GM12892 (cell line): Measurements from ENCODE around the gene ZSWIM4.

Source experiments
- POLR2A ChIP-seq: IDR thresholded peaks from 2 replicates; pipeline ENCODE4 v1.6.1; 2011; ENCODE audit warnings: low read depth, low read length, control low read depth
- POLR2AphosphoS5 ChIP-seq: IDR thresholded peaks from 2 replicates; pipeline ENCODE4 v1.6.1; 2011; ENCODE audit warnings: low read depth, low read length, control low read depth
- TAF1 ChIP-seq: IDR thresholded peaks from 2 replicates; pipeline ENCODE4 v1.6.1; 2011; ENCODE audit warnings: low read depth, mild to moderate bottlenecking, control low read depth, low read length, borderline replicate concordance

- TF ChIP-seq POLR2A (no peak), POLR2AphosphoS5 (no peak), TAF1 (no peak)
These were observed 4.9 kb upstream of the ZSWIM4 start for GRCh38 chr19:13790354-13790753.
